ENCODE results near the gene C17orf67. TPM values are rescaled to one million over a fixed set of nuclear protein-coding genes. Genes with fewer than 3 reads are reported as not detected.

The C17orf67 gene
- total and polyA plus RNA-seq, 10 of the 15 experiments (the other 5 are each of a cell fraction or from before 2014, with no cell fraction given): 0.24 to 3.3 (median 0.89) TPM

DNA sequence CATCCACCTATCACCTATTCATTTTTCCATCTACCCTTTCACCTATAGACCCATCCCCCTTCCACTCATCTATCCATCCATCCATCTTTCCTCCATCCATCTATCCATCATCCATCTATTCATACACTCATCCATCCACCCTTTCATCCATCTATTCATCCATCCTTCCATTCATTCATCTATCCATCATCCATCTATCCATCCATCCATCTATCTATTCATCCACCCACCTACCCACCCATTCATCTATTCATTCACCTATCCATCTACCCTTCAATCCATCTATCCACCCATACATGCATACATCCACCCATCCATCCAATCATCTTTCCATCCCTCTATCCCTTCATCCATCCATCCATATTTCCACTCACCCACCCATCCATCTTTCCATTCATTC, 63.3 kb downstream of the C17orf67 start (continued):
- TF ChIP-seq, protein P1, sequence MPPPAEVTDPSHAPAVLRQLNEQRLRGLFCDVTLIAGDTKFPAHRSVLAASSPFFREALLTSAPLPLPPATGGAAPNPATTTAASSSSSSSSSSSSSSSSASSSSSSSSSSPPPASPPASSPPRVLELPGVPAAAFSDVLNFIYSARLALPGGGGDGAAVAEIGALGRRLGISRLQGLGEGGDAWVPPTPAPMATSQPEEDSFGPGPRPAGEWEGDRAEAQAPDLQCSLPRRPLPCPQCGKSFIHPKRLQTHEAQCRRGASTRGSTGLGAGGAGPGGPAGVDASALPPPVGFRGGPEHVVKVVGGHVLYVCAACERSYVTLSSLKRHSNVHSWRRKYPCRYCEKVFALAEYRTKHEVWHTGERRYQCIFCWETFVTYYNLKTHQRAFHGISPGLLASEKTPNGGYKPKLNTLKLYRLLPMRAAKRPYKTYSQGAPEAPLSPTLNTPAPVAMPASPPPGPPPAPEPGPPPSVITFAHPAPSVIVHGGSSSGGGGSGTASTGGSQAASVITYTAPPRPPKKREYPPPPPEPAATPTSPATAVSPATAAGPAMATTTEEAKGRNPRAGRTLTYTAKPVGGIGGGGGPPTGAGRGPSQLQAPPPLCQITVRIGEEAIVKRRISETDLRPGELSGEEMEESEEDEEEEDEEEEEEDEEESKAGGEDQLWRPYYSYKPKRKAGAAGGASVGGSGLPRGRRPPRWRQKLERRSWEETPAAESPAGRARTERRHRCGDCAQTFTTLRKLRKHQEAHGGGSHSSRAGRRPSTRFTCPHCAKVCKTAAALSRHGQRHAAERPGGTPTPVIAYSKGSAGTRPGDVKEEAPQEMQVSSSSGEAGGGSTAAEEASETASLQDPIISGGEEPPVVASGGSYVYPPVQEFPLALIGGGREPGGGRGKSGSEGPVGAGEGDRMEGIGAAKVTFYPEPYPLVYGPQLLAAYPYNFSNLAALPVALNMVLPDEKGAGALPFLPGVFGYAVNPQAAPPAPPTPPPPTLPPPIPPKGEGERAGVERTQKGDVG (CRISPR knock-in tag; IDR thresholded peaks at IDR 0.05): no peak
- TF ChIP-seq, protein P2, sequence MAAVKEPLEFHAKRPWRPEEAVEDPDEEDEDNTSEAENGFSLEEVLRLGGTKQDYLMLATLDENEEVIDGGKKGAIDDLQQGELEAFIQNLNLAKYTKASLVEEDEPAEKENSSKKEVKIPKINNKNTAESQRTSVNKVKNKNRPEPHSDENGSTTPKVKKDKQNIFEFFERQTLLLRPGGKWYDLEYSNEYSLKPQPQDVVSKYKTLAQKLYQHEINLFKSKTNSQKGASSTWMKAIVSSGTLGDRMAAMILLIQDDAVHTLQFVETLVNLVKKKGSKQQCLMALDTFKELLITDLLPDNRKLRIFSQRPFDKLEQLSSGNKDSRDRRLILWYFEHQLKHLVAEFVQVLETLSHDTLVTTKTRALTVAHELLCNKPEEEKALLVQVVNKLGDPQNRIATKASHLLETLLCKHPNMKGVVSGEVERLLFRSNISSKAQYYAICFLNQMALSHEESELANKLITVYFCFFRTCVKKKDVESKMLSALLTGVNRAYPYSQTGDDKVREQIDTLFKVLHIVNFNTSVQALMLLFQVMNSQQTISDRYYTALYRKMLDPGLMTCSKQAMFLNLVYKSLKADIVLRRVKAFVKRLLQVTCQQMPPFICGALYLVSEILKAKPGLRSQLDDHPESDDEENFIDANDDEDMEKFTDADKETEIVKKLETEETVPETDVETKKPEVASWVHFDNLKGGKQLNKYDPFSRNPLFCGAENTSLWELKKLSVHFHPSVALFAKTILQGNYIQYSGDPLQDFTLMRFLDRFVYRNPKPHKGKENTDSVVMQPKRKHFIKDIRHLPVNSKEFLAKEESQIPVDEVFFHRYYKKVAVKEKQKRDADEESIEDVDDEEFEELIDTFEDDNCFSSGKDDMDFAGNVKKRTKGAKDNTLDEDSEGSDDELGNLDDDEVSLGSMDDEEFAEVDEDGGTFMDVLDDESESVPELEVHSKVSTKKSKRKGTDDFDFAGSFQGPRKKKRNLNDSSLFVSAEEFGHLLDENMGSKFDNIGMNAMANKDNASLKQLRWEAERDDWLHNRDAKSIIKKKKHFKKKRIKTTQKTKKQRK (IDR thresholded peaks at IDR 0.05; ENCODE audit: low read depth, low read length): no peak
- TF ChIP-seq RFX5 (IDR thresholded peaks at IDR 0.05; ENCODE audit: low read depth, low read length): no peak

DNA sequence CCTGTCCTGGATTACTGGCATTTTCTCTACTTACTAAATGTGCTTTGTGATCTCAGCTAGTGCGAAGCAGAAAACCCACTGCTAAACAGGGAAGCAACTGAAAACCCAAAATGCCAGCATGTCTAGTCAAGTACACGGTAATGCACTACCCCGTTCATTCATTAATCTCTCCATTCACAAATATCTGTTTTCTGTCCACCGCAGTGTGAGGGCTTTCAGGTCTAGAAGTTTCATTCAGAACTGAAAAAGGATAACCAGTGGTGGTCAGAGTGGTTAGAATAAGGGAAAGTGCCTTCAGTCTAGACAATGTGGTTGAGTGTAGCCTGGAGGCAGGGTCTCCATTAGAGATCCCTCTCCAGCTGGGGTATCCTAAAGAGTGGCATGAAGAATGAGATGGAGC, 68.3 kb downstream of the C17orf67 start:
- Histone ChIP-seq H3K9me3 (replicated peaks; ENCODE audit: control insufficient read depth, insufficient read depth, low read length) (no peaks in the 10 kb centered on the region; the same call in 2 of the 3 replicates), H2AFZ (ENCODE audit: control insufficient read depth, low read depth, low read length) (no peak overlapping the region), H3K27me3 (replicated peaks in 1 of 2; ENCODE audit: control insufficient read depth in 2 of 2, insufficient read depth in 2 of 2, low read length in 1 of 2) (peaks cover 2 to 4% of the 10 kb centered on the region in 2 experiments; a peak in 2 of 4 replicates), H3K9ac (ENCODE audit: control insufficient read depth, insufficient read depth, low read length) (no peak overlapping the region), H3K4me2 (ENCODE audit: control insufficient read depth, insufficient read depth) (no peak overlapping the region), H3K36me3 (ENCODE audit: control insufficient read depth in 2 of 2, insufficient read depth in 2 of 2, low read length in 1 of 2) (no peaks in the 10 kb centered on the region), H3K4me3 (no peak overlapping the region), H3K4me1 (ENCODE audit: control insufficient read depth, insufficient read depth, low read length) (no peaks in the 10 kb centered on the region), H4K20me1 (ENCODE audit: control insufficient read depth, insufficient read depth) (no peaks in the 10 kb centered on the region), H3K27ac (ENCODE audit: control insufficient read depth, insufficient read depth) (no peak overlapping the region), H3K79me2 (ENCODE audit: control insufficient read depth, insufficient read depth, low read length) (no peaks in the 10 kb centered on the region)
- 38% methylated on average over 4 of the region's 4 CpGs for WGBS (ENCODE audit: insufficient coverage, insufficient replicate concordance, low lambda C conversion rate, missing lambda C conversion rate)
- FAIRE-seq: no peak
- CTCF ChIA-PET: interaction anchor here (1.2 kb wide), 1 partner anchor 49 kb away, joined by 5 read pairs; no protein-coding TSS in a partner anchor
- intact Hi-C loops (cut with micrococcal nuclease; ENCODE audit: unreplicated experiment): no loop called here
- POLR2A ChIA-PET: no interaction called here
- SMC1A ChIA-PET (ENCODE audit: uncharacterized antibody, unreplicated experiment): interaction anchor here (0.9 kb wide), 1 partner anchor 920 kb away, joined by 3 read pairs; no protein-coding TSS in a partner anchor
- no peak; the same call in 2 of the 3 replicates for ATAC-seq
- no TSS peak for BruUV-seq (replicated peaks)
- DNase-seq (ENCODE audit: low read depth, low spot score): no peak
- in situ Hi-C loops (cut with MboI): no loop called here
- RAD21 ChIA-PET (ENCODE audit: unreplicated experiment): no interaction called here
- TF ChIP-seq ZNF622 (IDR thresholded peaks at IDR 0.05) (no peak), ZSCAN29 (IDR thresholded peaks at IDR 0.05) (no peak), ESRRA (IDR thresholded peaks at IDR 0.05; ENCODE audit: low read length) (no peak), MEF2B (IDR thresholded peaks at IDR 0.05; ENCODE audit: partially characterized antibody, poor library complexity, severe bottlenecking) (no peak), ZNF24 (IDR thresholded peaks at IDR 0.05) (no peak), PAX8 (IDR thresholded peaks at IDR 0.05) (no peak), STAT3 (IDR thresholded peaks at IDR 0.05; ENCODE audit: low read depth, low read length) (no peak)
- TF ChIP-seq, protein P3, sequence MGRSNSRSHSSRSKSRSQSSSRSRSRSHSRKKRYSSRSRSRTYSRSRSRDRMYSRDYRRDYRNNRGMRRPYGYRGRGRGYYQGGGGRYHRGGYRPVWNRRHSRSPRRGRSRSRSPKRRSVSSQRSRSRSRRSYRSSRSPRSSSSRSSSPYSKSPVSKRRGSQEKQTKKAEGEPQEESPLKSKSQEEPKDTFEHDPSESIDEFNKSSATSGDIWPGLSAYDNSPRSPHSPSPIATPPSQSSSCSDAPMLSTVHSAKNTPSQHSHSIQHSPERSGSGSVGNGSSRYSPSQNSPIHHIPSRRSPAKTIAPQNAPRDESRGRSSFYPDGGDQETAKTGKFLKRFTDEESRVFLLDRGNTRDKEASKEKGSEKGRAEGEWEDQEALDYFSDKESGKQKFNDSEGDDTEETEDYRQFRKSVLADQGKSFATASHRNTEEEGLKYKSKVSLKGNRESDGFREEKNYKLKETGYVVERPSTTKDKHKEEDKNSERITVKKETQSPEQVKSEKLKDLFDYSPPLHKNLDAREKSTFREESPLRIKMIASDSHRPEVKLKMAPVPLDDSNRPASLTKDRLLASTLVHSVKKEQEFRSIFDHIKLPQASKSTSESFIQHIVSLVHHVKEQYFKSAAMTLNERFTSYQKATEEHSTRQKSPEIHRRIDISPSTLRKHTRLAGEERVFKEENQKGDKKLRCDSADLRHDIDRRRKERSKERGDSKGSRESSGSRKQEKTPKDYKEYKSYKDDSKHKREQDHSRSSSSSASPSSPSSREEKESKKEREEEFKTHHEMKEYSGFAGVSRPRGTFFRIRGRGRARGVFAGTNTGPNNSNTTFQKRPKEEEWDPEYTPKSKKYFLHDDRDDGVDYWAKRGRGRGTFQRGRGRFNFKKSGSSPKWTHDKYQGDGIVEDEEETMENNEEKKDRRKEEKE (IDR thresholded peaks at IDR 0.05): no peak
